Activated naive CD8-positive, alpha-beta T cell treated with anti-CD3 and anti-CD28 coated beads for 36 hours (primary cell): Measurements from ENCODE around the gene IMP4. TPM values are rescaled to one million over a fixed set of nuclear protein-coding genes. Genes with fewer than 3 reads are reported as not detected.
A peak's percentile ranks its signal among the peaks of the same experiment; 100 is the strongest.

Source experiments
- DNase-seq: peaks from one replicate; pipeline ENCODE4 v3.0.0; 2021
- H3K27ac Mint-ChIP-seq: one replicate; pipeline ENCODE4 v1.8.0; 2022; ENCODE audit warnings: mild to moderate bottlenecking, moderate library complexity, mixed read lengths
- H3K27me3 Mint-ChIP-seq: one replicate; pipeline ENCODE4 v1.8.0; 2022; ENCODE audit warnings: mild to moderate bottlenecking, mixed read lengths
- H3K36me3 Mint-ChIP-seq: one replicate; pipeline ENCODE4 v1.8.0; 2021; ENCODE audit warnings: mild to moderate bottlenecking, mixed read lengths
- H3K4me1 Mint-ChIP-seq: one replicate; pipeline ENCODE4 v1.8.0; 2021; ENCODE audit warnings: mixed read lengths
- H3K4me3 Mint-ChIP-seq: one replicate; pipeline ENCODE4 v1.8.0; 2022; ENCODE audit warnings: mild to moderate bottlenecking, moderate library complexity, mixed read lengths
- H3K9me3 Mint-ChIP-seq: one replicate; pipeline ENCODE4 v1.8.0; 2022; ENCODE audit warnings: mixed read lengths
- total RNA-seq, 2 experiments: library from RNA; stranded (reverse); gene quantifications; one replicate each; pipeline ENCODE4 v1.2.3, GENCODE V29; 2021

The IMP4 gene
- total RNA-seq, 2 experiments from 2014 or later: 225 TPM

GRCh38 chr2:130359466-130359865 is 16.8 kb downstream of the IMP4 start:
- Mint-ChIP-seq H3K4me3 (no peak overlapping the region), H3K9me3 (no peaks in the 10 kb centered on the region), H3K36me3 (no peaks in the 10 kb centered on the region), H3K27me3 (peaks cover 3% of the 10 kb centered on the region), H3K4me1 (peaks cover 5% of the 10 kb centered on the region), H3K27ac (no peak overlapping the region)
- no peak for DNase-seq

DNA sequence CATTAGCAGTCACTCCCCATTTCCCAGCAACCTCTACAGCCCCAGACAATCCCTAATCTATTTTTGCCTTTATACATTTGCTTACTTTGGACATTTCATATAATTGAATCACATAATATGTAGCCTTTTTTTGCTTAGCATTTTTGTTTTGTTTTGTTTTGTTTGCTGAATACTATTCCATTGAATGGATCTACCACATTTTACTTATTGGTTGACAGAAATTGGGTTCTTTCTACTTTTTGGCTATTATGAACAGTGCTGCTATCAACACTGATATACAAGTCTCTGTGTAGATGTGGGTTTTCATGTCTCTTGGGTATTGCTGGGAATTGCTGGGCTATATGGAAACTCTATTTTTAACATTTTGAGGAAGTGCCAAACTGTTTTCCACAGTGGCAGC is 20.8 kb downstream of the IMP4 start:
- no peaks in the 10 kb centered on the region for H3K36me3 Mint-ChIP-seq
- no peaks in the 10 kb centered on the region for H3K27me3 Mint-ChIP-seq
- no peak overlapping the region for H3K4me3 Mint-ChIP-seq
- no peak for DNase-seq
- H3K27ac Mint-ChIP-seq: no peak overlapping the region
- no peaks in the 10 kb centered on the region for H3K4me1 Mint-ChIP-seq
- H3K9me3 Mint-ChIP-seq: no peaks in the 10 kb centered on the region

GRCh38 chr2:130365075-130365474 is 22.4 kb downstream of the IMP4 start:
- H3K4me3 Mint-ChIP-seq: no peak overlapping the region
- no peaks in the 10 kb centered on the region for H3K9me3 Mint-ChIP-seq
- no peaks in the 10 kb centered on the region for H3K27me3 Mint-ChIP-seq
- H3K36me3 Mint-ChIP-seq: peaks cover 3% of the 10 kb centered on the region
- peaks cover 3% of the 10 kb centered on the region for H3K4me1 Mint-ChIP-seq
- DNase-seq: no peak
- no peak overlapping the region for H3K27ac Mint-ChIP-seq

GRCh38 chr2:130365963-130366362 is 23.3 kb downstream of the IMP4 start:
- H3K9me3 Mint-ChIP-seq: no peaks in the 10 kb centered on the region
- H3K36me3 Mint-ChIP-seq: peaks cover 12% of the 10 kb centered on the region
- H3K4me1 Mint-ChIP-seq: peaks cover 12% of the 10 kb centered on the region
- no peak overlapping the region for H3K27ac Mint-ChIP-seq
- no peak for DNase-seq
- H3K4me3 Mint-ChIP-seq: no peak overlapping the region
- no peaks in the 10 kb centered on the region for H3K27me3 Mint-ChIP-seq

DNA sequence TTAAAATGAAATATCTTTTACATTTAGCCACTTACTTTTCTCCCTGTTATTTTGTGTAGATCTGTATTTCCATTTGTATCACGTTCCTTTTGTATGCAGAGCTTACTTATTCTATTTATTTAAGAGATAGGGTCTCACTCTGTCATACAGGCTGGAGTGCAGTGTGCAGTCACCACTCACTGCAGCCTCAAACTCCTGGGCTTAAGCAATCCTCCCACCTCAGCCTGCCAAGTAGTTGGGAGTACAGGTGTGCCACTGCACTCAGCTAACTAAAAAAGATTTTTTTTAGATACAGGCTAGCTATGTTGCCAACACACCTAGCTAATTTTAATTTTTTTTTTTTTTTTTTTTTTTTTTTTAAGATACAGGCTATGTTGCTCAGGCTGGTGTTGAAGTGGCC is 24.0 kb downstream of the IMP4 start:
- Mint-ChIP-seq H3K27ac (no peak overlapping the region), H3K4me3 (no peak overlapping the region), H3K9me3 (no peaks in the 10 kb centered on the region), H3K4me1 (peaks cover 19% of the 10 kb centered on the region), H3K36me3 (peaks cover 19% of the 10 kb centered on the region), H3K27me3 (no peaks in the 10 kb centered on the region)
- no peak for DNase-seq

DNA sequence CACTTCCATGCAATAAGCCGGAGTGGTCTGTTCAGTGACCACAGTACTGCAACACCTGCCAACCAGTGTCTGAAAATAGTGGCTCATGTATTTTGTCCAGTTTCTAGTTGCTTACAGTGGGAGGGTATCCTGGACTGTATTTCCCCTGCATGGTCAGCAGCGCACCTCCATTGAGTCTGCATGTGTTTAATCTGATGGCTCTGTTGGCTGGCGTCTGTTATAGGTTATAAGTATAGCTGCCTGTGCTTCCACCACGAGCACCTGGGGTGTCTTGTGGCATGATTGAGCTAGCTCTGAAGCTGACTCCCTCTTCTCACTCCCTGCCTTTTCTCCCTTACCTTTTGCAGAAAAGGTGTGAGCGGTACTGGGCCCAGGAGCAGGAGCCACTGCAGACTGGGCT is 26.1 kb downstream of the IMP4 start:
- H3K4me3 Mint-ChIP-seq: no peak overlapping the region
- DNase-seq: no peak
- H3K4me1 Mint-ChIP-seq: peaks cover 26% of the 10 kb centered on the region
- no peaks in the 10 kb centered on the region for H3K27me3 Mint-ChIP-seq
- H3K27ac Mint-ChIP-seq: no peak overlapping the region
- peaks cover 27% of the 10 kb centered on the region for H3K36me3 Mint-ChIP-seq
- H3K9me3 Mint-ChIP-seq: no peaks in the 10 kb centered on the region

- Mint-ChIP-seq H3K27ac (no peak overlapping the region), H3K9me3 (no peaks in the 10 kb centered on the region), H3K36me3 (peaks cover 30% of the 10 kb centered on the region), H3K4me1 (peaks cover 29% of the 10 kb centered on the region), H3K4me3 (no peak overlapping the region), H3K27me3 (no peaks in the 10 kb centered on the region)
- no peak for DNase-seq
These were observed 26.7 kb downstream of the IMP4 start for GRCh38 chr2:130369311-130369964.

DNA sequence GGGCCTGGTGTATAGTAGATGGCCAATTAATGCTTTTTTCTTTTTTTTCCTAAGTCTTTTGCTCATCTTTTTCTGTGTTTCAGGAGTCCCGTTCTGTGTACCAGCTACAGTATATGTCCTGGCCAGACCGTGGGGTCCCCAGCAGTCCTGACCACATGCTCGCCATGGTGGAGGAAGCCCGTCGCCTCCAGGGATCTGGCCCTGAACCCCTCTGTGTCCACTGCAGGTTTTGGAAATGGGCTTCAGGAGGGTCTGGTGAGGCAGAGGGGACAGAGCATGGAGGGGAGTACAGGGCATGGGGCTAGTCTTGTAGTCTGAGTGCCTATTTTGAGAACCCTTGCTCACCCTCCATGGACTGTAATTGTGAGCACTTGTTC is 27.3 kb downstream of the IMP4 start:
- H3K4me3 Mint-ChIP-seq: no peak overlapping the region
- H3K27ac Mint-ChIP-seq: peak overlapping the region; percentile 95
- H3K4me1 Mint-ChIP-seq: peaks cover 31% of the 10 kb centered on the region

GRCh38 chr2:130370490-130370889 is 27.8 kb downstream of the IMP4 start:
- H3K4me1 Mint-ChIP-seq: peaks cover 32% of the 10 kb centered on the region

More for the DNA sequence above, 27.3 kb downstream of the IMP4 start:
- no peak for DNase-seq
- no peaks in the 10 kb centered on the region for H3K27me3 Mint-ChIP-seq
- peaks cover 35% of the 10 kb centered on the region for H3K36me3 Mint-ChIP-seq
- H3K9me3 Mint-ChIP-seq: no peaks in the 10 kb centered on the region

DNA sequence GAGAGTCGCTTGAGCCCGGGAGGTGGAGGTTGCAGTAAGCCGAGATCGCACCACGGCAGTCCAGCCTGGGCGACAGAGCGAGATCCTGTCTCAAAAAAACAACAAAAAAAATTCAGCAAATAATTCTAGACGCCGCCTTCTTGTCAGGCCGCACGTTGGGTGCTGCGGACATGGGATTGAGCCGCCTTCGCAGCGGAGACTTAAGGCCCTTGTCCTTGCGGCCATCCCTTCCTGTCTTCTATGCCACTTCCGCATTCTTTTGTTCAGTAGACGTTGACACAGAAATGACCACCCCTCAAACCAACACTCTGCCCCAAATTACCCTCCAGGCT is 29.0 kb downstream of the IMP4 start:
- DNase-seq: no peak
- Mint-ChIP-seq H3K9me3 (peaks cover 5% of the 10 kb centered on the region), H3K4me1 (peaks cover 40% of the 10 kb centered on the region), H3K27me3 (no peaks in the 10 kb centered on the region), H3K27ac (peak overlapping the region; percentile 95), H3K4me3 (peak overlapping the region; percentile 92), H3K36me3 (peaks cover 49% of the 10 kb centered on the region)

More at GRCh38 chr2:130370490-130370889, 27.8 kb downstream of the IMP4 start:
- DNase-seq: peak; percentile 63
- peaks cover 40% of the 10 kb centered on the region for H3K36me3 Mint-ChIP-seq
- no peaks in the 10 kb centered on the region for H3K9me3 Mint-ChIP-seq
- H3K27ac Mint-ChIP-seq: peak overlapping the region; percentile 95
- no peaks in the 10 kb centered on the region for H3K27me3 Mint-ChIP-seq
- peak overlapping the region; percentile 92 for H3K4me3 Mint-ChIP-seq

GRCh38 chr2:130372055-130372832 is 29.5 kb downstream of the IMP4 start:
- Mint-ChIP-seq H3K27ac (peak overlapping the region; percentile 95), H3K9me3 (peaks cover 5% of the 10 kb centered on the region), H3K36me3 (peaks cover 49% of the 10 kb centered on the region), H3K4me3 (peak overlapping the region; percentile 92), H3K4me1 (peaks cover 46% of the 10 kb centered on the region), H3K27me3 (no peaks in the 10 kb centered on the region)
- peak; percentile 84 for DNase-seq

- H3K36me3 Mint-ChIP-seq: peaks cover 53% of the 10 kb centered on the region
These were observed 30.4 kb downstream of the IMP4 start for GRCh38 chr2:130372833-130373807.

DNA sequence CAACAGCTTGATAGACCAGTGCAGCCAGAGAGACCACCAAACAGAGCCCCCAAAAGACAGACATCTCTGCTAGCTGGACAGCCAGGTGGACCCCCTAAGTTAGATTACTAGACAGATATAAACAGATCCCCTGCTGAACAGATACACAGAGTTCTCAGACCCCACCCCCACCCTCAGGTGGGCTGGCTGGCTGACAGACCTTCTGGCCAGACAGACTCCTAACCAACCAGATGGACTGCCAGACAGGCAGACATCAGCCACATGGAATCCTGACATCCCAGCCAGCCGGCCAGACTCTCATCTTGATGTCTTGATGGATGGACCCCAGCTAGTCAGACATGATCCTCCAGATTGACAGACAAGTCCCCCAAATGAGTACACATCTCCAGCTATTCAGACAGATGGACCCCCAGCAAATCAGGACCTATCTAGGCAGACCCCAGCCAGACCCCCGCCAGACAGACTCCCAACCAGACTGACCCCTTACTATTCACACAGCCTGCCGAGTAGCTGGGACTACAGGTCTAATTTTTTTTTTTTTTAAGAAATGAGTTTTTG is 31.2 kb downstream of the IMP4 start:
- Mint-ChIP-seq H3K4me3 (peak overlapping the region; percentile 92), H3K36me3 (peaks cover 56% of the 10 kb centered on the region), H3K27me3 (no peaks in the 10 kb centered on the region), H3K9me3 (peaks cover 5% of the 10 kb centered on the region), H3K27ac (no peak overlapping the region), H3K4me1 (peaks cover 55% of the 10 kb centered on the region)
- DNase-seq: no peak

More at GRCh38 chr2:130372833-130373807, 30.4 kb downstream of the IMP4 start:
- no peak for DNase-seq
- Mint-ChIP-seq H3K9me3 (peaks cover 5% of the 10 kb centered on the region), H3K27ac (peak overlapping the region; percentile 77), H3K4me3 (peak overlapping the region; percentile 92), H3K4me1 (peaks cover 53% of the 10 kb centered on the region), H3K27me3 (no peaks in the 10 kb centered on the region)

- Mint-ChIP-seq H3K4me1 (peaks cover 62% of the 10 kb centered on the region), H3K36me3 (peaks cover 59% of the 10 kb centered on the region), H3K9me3 (peaks cover 5% of the 10 kb centered on the region), H3K27ac (peak overlapping the region; percentile 67), H3K4me3 (no peak overlapping the region), H3K27me3 (no peaks in the 10 kb centered on the region)
- no peak for DNase-seq
These were observed 32.0 kb downstream of the IMP4 start for GRCh38 chr2:130374587-130375290.
